GM13977 (cell line): ENCODE data around the gene LINGO4.

Source experiments
- DNase-seq: peaks from one replicate; pipeline ENCODE4 v3.0.0; 2012; ENCODE audit warnings: low spot score
- in situ Hi-C: fragments of 300-500 bp; cut with MboI; formaldehyde crosslinking; loops from one replicate; pipeline ENCODE4 v1.12.0; 2022; ENCODE audit warnings: low sequenced_read_pairs, low pct_unique_long_range_greater_than_20kb, mixed read lengths, inconsistent platforms; ENCODE audit not compliant: unreplicated experiment
- TF ChIP-seq, protein P1 (sequence below): IDR thresholded peaks from 2 replicates; pipeline ENCODE4 v1.5.1; 2012; ENCODE audit warnings: mild to moderate bottlenecking, control low read depth; ENCODE audit not compliant: insufficient read depth; ENCODE audit errors: extremely low read depth, missing control alignments

The LINGO4 gene

DNA sequence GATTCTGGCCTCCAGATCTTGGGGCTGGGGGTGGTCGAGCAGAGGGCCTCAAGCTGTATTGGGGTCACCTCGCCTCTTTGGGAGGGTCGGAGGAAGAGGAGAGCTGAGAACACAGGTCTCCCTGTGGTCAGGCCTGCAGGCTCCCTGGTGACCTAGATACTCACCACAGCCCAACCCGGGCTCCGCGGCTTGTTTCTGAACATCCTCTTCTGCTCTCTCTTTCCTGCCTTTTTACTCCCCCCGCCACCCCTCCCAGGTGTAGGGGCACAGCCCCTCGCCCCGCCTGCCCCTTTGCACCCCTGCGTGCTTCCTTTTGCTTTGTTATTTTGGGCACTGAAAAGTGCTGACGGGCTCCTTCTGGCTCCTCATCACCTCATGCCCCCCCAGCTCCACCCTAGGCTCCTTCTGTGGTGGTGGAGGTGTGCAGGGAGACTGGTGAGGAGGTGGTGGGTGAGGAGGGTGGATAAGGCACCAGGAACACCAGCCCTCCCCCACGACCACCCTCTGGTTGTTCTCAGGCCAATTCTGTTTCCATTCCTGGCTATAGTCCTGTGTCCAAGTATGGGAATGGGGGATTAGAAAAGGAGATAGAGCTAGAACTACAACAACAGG is 10.6 kb upstream of the LINGO4 start:
- in situ Hi-C loops, result no loop called here
- TF ChIP-seq, protein P1, sequence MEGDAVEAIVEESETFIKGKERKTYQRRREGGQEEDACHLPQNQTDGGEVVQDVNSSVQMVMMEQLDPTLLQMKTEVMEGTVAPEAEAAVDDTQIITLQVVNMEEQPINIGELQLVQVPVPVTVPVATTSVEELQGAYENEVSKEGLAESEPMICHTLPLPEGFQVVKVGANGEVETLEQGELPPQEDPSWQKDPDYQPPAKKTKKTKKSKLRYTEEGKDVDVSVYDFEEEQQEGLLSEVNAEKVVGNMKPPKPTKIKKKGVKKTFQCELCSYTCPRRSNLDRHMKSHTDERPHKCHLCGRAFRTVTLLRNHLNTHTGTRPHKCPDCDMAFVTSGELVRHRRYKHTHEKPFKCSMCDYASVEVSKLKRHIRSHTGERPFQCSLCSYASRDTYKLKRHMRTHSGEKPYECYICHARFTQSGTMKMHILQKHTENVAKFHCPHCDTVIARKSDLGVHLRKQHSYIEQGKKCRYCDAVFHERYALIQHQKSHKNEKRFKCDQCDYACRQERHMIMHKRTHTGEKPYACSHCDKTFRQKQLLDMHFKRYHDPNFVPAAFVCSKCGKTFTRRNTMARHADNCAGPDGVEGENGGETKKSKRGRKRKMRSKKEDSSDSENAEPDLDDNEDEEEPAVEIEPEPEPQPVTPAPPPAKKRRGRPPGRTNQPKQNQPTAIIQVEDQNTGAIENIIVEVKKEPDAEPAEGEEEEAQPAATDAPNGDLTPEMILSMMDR, result no peak
- DNase-seq, result no peak

DNA sequence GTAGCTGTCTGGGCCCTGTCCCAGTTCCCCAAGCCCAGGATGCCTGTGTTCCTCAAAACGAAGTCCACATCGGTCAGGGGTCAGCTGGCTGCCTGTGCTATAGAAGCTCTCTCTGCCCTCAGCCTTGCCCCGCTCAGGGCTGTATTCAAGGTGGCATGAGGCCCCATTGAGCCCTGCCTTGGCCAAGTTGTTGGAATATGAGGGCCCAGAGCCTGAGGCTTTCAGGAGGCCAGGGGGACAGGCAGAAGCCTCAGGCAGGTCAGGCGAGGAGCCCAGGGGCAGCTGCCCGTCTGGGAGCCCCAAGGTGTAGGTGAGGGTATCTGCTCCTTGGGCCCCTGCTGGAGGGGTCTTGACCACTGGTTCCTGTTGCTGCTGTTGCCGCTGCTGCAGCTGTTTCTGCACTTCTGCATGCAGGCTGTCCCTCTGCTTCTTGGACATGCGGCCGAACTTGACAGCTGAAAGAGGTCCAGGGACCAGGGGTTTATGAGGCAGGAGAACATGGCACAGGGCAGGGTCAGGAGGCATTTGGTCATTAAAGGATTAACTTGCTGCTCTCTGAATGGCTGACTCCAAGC is 9.8 kb upstream of the LINGO4 start:
- TF ChIP-seq, protein P1, result no peak
- DNase-seq, result no peak
- in situ Hi-C loops, result no loop called here

DNA sequence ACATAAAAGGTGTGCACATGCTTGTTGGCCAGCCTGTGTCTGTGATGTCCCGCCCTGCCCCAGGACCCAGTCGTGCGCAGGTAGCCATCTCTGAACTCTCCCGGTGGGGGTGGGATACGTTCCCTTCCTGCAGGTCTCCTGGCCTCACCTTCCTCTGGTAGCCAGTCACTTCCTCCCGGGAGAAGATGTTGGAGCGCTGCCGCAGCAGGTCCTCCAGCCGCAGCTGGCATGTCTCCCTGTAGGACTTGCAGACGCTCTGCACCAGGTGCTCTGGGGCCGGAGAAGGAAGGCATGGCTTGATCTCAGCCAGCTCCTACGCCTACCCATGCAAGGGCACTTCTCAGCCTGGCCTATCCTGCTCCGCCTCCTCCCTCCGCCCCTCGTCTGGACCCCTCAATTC is 9.2 kb upstream of the LINGO4 start:
- in situ Hi-C loops, result no loop called here
- TF ChIP-seq, protein P1, result no peak
- no peak for DNase-seq

DNA sequence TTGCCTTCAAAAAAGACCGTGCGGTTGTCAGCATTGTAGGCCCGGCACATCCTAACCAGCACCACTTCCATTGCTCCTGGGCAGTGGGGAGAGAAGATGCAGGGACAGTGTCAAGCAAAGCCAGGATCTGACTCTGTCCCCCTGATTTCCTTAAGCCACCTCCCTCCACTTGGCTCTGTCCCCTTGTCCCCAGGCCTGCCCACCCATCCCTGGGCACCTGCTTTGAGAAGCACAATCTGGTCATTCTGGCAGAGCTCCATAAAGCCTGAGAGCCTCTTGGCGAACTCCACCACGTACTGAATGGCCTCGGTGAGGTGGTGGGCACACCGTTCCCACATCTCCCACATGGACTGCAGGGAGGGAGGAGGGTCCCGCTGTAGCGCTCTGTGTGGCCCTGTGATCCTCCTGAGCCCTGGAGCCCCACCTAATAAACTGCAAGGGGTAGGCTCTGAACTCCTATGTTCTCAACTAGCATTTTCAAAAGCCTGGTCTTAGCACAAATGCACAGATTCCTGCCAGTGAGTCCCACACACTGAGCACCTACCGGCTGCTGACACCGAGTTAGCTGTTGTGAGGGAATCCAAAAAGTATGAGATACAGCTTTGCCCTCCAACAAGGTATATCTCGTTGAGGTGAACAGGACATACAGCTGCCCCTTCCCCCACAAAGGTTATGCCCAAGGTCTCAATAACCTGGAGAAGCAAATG is 8.2 kb upstream of the LINGO4 start:
- DNase-seq, result no peak
- in situ Hi-C loops, result no loop called here
- TF ChIP-seq, protein P1, result no peak

DNA sequence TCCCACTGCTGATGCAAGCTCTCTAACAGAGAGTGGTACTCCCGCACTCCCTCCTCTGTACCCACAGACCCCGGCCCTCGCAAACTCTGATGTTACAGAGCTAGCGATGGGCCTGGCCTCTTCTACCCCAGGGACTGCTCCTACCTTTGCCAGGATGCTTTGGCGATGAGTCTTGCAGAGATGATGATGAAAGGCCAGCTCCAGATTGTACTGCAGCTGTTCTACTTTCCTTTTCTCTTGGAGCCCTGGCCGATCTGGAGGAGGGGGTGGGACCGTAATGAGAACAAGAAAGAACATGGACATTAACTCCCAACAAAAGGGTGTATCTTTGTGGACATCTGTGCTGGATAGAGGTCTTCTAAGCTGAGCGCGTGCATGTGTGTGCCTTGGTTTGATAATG is 6.0 kb upstream of the LINGO4 start:
- TF ChIP-seq, protein P1, result no peak
- in situ Hi-C loops, result no loop called here
- DNase-seq, result no peak

DNA sequence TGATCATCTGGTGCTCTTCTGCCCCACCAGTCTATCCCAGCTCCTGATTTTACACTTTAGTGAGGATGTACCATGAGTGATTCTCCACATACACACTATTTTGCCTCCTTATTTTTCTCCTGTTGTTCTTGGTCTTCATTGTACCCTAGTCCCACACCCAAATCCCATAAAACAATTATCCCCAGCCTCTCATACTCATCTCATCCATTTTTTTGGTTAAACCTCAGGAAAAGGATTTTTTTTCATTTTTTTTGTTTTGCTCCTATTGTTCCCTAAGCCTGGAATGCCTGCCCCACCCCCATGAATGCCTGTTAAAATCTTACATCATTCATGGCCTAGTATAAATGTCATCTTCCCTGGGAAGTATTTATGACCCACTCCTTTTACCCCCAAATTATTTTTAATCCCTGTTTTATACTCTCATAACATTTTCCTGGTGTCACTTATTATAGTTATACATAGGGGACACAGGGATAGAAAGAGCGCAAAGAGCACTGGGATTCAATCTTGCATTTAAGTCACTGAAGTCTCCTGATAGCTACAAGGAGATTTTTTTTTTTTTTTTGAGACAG is 4.9 kb upstream of the LINGO4 start:
- DNase-seq, result no peak
- TF ChIP-seq, protein P1, result no peak
- in situ Hi-C loops, result no loop called here
